HG03460 (cell line): ENCODE data around the gene RTL9.
"Not testable (repeated sequence)": the region's sequence is repeated elsewhere in the genome, so short reads cannot be mapped to it uniquely, and the experiment has no call there.

Experiments
- ATAC-seq: cut with Tn5 transposase; IDR thresholded peaks from one replicate; pipeline ENCODE4 v1.9.1; 2021; ENCODE audit not compliant: unreplicated experiment

The RTL9 gene

GRCh38 chrX:110358548-110358947 lies at the start of gene RTL9:
TSS of gene RTL9 (plus strand) at chrX:110358848. CDS start at chrX:110450618, 91,770 bp downstream.
- no peak for ATAC-seq

DNA sequence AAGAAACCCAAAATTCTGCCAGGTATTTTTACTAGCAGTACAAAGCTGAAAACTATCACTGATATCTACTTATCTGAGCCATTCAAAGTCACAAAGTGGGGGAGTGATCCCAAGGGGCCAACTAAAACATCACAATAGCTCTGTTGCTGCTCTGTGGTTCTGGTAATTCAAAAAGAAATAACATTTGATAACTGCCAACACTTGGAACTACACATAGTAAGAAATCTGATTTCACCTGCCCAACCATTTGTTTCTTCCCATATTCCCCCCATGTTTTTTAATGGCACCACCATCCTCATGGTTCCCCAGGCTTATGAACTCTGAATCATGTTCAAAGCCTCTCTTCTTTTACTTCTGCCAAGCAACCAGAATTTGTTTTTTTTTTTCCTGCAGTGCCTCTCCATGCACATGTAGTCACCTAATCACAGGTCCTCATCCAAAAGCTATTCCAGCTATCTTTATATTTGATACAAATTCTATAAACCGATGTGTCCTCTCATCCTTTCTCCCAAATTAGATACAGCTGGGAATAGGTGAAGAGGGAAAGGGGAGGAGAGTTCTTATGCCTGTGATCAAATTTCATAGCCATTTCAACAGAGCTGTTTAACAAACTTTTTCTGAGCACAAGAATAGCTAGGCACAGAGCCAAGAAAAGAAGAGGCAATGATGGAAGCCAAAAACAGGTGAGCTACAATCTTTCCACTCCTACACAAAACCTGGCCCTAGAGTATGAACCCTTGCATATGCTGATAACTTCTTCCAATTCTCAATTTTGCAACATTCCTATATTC lies 48.5 kb upstream of the RTL9 start:
- ATAC-seq = no peak

- peak; percentile 89 for ATAC-seq
Measured at GRCh38 chrX:110310896-110311295, 47.8 kb upstream of the RTL9 start.

DNA sequence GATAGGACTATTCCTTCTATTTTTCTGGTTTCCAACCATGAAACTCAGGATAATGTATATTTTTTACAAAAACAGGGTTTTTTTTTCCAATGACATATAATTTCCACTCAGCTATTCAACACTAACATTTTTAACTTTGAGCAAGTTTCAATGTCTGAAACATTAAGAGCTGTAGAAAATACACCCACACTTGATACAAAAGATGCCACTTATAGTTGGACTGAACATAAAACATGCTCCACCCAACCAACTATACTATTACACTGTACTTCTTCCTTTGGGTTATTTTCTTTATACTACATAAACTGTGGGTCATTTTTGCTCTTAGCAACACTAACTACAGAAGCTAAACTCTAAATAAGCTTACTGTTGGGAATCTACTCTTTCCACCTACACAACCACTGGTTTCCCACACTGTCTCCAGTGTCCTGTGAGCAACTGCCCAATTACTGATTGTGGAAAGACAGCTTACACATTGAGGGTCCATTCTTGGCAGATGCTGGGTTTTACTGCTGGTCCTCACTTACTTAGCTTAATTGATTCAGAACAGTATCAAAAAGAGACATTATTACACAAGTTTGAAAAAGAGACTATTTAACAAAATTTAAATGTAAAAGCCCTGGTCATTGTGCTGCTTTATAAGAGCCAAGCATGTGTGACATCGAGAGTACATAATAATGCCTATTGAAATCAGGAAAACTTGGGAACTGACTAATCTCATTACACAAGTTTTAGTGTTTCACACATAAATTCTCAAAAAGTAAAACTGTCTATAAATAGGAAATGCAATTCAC lies 47.0 kb upstream of the RTL9 start:
- ATAC-seq = no peak

- ATAC-seq = no peak
Measured at GRCh38 chrX:110315551-110315950, 43.1 kb upstream of the RTL9 start.

DNA sequence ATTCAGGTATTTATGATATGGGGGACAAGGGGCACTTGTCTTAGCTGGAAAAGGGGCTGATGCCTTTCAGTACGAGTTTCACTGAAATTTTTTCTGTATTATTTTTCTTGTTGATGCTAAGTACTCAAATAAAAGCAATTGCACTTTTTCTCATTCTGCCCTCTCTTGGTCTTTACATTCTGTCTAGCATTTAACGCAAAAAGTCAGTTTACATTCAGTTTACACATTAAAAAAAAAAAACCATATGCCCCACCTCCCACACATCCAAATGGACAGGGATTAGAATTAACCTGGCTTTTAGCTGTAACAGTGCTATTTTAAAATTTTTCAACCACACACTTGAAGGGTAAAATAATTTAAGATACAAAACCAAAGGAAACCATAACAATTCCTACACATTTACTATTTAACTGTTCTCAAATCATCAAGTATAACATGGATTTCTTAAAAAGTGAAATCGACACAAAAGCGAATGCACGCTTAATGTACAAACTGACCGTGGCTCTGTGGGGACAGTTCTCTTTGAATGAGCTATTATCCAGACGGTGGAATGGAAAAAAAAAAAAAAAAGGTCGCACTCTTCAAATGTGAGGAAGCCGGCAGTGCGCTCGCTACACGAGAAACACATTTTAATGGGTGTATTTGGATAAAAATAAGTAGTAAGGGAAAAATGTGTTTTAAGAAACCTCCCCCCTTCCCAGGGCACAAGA lies 42.1 kb upstream of the RTL9 start:
- ATAC-seq = no peak

DNA sequence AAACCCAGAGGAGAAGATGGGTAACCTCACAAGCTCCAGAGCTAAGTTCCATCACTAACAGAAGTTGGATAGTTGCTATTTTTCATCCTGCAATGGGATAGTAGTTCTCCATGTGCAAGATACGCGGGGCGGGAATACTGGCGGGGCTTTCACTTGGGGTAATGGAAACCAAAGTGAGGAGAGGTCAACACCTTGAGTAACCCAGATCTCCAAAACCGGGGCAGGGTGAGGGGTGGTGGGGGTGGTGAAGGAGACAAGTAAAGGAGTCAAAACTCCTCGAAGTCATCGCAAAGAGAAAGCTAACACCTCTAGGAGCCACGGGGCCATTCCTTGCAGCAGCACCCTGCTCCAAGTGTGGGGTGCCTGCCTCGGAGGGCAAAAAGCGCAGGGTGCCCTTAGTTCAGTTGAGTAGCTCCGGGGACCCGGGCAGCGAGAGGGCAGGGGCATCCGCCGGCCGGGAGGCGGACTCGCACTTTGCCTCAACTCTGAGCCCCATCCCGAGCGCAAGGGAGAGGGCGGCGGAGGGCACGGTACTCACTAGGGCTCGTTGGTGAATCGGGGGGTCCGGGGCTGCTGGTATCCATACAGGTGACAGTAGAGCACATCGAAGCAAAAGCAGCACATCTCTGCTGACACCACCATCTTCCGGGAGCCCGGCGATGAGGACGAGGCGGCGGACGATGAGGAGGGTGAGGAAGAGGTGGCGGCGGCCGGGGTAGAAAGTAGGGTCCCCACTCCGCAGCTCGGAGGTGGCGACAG lies 41.4 kb upstream of the RTL9 start:
- peak; percentile 19 for ATAC-seq

DNA sequence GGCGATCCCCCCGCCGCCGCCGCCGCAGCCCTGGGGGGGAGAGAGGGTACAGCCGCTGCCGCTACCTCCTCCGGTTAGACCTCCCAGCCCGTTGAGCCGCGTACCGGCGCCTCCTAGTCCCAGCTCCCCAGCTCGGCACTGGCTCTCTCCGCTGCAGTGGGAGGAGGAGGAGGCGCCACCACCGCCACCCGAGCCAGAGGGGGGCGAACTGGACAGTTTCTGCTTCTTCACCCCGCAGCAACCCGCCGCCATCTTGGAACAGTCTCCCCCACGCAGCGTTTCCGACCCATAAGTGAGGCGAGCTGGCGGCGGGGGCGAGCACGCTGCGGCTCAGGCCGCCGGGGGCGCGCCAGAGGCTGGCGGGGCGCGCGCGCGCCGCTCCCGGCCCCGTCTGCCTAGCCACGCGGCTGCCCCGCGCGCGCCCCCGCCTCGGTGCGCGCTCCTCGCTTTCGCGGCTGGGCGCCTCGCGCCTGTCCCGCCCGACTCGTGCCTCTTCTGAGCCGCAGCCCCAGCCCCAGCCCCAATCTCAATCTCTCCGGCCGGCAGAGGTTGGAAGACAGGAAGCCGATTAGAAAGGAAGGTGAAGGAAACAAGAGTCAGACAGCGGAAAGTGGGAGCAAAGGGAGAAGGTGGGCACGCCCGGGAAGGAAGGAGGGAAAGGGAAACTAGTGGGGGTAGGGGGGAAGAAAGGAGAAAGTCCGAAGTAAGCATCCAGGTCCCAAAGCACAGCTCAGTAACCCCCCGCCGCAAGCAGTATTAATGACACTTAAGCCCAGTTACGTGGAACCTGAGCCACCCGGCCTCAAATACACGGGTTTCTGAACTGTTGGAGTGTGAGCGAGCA lies 40.6 kb upstream of the RTL9 start, which contains the start of gene AMMECR1:
Gene AMMECR1 (minus strand): TSS at position 266 of the 844 bp plus-strand sequence. CDS start 14 bp downstream, at position 252.
- peak; percentile 79 for ATAC-seq

DNA sequence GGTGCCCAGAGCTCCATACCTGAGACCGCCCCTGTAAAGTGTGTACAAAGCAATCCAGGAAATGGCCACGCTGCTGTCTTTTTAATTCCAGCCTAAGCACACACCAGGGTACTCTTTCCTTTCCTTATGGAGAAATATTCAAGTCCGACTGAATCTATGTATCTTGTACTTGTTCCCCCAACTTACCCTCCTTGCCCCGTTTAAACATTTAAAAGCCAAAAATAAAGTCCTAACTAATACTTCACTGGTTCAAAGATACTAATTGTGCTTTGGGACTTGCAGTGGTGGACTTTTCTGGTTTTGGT lies 40.0 kb upstream of the RTL9 start:
- ATAC-seq = peak; percentile 24

DNA sequence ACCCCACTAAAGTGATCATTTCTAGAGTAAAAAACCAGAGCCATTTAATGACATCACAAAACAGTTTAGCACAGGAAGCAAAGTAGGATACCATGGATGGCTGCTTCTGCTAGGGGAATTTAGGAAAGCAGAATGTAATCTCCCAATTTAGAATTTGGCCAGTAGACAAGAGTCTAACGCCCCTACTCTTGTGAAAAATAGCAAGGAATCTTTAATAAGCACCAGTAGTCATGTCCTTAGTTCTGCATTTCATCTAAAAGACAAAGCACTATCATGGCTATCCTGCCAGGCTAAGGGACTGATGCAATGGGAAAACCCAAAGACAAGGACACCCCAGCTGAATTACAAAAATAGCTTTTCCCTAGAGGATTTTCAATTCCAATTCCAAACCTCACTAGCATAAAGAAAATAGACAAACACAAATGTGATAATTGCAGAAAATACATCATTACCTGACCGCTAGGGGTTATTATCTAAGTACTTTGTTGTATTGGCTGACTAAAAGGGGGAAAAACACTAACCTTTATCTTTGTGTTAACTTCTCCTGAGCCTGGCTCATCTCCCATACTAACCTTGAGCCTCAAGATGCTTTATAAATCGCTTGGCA lies 38.2 kb upstream of the RTL9 start:
- no peak for ATAC-seq

GRCh38 chrX:110321081-110321480 lies 37.6 kb upstream of the RTL9 start:
- no peak for ATAC-seq

- ATAC-seq = no peak
Measured at GRCh38 chrX:110321670-110322069, 37.0 kb upstream of the RTL9 start.

- ATAC-seq = no peak
Measured at GRCh38 chrX:110322603-110323002, 36.0 kb upstream of the RTL9 start.

GRCh38 chrX:110326712-110327111 lies 31.9 kb upstream of the RTL9 start:
- ATAC-seq = no peak

DNA sequence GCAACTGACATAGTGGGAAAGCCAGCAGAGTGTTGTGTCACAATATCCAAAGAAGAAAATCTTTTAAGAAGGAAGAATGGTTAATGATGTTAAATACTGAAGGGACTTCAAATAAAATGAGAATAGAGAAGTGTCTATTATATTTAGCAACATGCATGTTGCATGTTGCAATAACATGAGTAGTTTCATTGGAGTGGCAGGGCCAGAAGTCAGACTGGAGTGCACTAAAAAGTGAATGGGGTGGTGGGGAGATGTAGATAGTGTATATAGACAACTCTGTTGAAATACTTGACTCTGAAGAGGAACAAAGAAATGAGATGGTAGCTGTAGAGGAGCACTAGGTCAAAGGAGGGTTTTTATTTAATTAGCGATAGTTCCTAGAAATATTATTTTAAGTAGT lies 31.3 kb upstream of the RTL9 start:
- no peak for ATAC-seq

DNA sequence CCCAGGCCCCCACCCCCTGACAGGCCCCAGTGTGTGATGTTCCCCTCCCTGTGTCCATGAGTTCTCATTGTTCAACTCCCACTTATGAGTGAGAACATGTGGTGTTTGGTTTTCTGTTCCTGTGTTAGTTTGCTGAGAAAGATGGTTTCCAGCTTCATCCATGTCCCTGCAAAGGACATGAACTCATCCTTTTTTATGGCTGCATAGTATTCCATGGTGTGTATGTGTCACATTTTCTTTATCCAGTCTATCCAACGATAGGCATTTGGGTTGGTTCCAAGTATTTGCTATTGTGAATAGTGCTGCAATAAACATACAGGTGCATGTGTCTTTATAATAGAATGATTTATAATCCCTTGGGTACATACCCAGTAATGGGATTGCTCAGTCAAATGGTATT lies 30.0 kb upstream of the RTL9 start:
- not testable (repeated sequence) for ATAC-seq

GRCh38 chrX:110331444-110332030 lies 27.1 kb upstream of the RTL9 start:
- ATAC-seq = no peak

DNA sequence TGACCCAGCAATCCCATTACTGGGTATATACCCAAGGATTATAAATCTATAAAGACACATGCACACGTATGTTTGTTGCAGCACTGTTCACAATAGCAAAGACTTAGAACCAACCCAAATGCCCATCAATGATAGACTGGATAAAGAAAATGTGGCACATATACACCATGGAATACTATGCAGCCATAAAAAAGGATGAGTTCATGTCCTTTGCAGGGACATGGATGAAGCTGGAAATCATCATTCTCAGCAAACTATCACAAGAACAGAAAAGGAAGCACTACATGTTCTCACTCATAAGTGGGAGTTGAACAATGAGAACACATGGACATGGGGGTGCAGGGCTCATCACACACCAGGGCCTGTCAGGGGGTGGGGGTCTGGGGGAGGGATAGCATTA lies 25.2 kb upstream of the RTL9 start:
- not testable (repeated sequence) for ATAC-seq

GRCh38 chrX:110338935-110339334 lies 19.7 kb upstream of the RTL9 start:
- no peak for ATAC-seq
